ENCODE measurements around the gene KMT5B. TPM values are rescaled to one million over a fixed set of nuclear protein-coding genes. Genes with fewer than 3 reads are reported as not detected.

The KMT5B gene
- total and polyA plus RNA-seq, 2 donors (not counting 1 experiment from before 2014, with no cell fraction given), result 13.4 to 77.8 TPM

DNA sequence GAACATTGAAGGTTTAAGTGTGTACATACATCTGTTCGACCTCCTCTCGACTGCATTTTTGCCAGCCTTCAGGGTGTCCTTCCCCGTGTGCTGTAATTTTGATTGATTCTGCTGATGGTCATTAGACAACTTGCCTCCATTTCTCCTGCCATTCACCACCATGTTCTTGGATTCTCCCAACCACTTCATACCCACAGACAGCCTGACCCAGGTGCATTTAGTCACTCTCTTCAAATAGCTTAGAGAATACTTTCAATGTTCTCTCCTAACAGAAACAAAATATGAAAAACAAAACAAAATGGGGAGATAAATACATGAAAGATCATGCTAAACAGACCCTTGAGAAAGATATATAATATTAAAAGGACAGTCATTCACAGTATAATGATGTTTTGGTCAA lies 23.2 kb downstream of the KMT5B start:
- Histone ChIP-seq H3K79me2 (ENCODE audit: control insufficient read depth, insufficient read depth, low read length) (peaks cover 73% of the 10 kb centered on the region), H3K4me2 (replicated peaks; ENCODE audit: low read depth, low read length, poor library complexity, severe bottlenecking) (no peak overlapping the region), H3K9ac (ENCODE audit: low read length) (no peak overlapping the region), H3K9me3 (ENCODE audit: control extremely low read depth in 1 of 3, control insufficient read depth in 2 of 3, insufficient read depth in 1 of 3, low read length in 2 of 3) (no peaks in the 10 kb centered on the region), H3K27ac (ENCODE audit: low read length in 2 of 2) (no peak overlapping the region), H3K4me1 (ENCODE audit: control insufficient read depth in 2 of 2, insufficient read depth in 2 of 2, low read length in 2 of 2) (peaks cover 13 to 26% of the 10 kb centered on the region in 2 donors), H3K27me3 (replicated peaks in 1 of 4; ENCODE audit: control extremely low read depth in 1 of 4, control insufficient read depth in 3 of 4, insufficient read depth in 4 of 4, low read length in 3 of 4) (no peaks in the 10 kb centered on the region), H3K4me3 (ENCODE audit: control extremely low read depth in 1 of 5, extremely low read depth in 1 of 5, insufficient read depth in 1 of 5, low read depth in 2 of 5, low read length in 4 of 5) (no peak overlapping the region), H4K20me1 (ENCODE audit: control insufficient read depth, insufficient read depth, low read length, poor library complexity, severe bottlenecking) (peaks cover 93% of the 10 kb centered on the region), H2AFZ (ENCODE audit: insufficient read depth, low read depth, low read length, poor library complexity, severe bottlenecking) (no peak overlapping the region), H3K36me3 (replicated peaks in 1 of 2; ENCODE audit: control extremely low read depth in 1 of 2, control insufficient read depth in 1 of 2, extremely low read depth in 1 of 2, insufficient read depth in 2 of 2, low read length in 1 of 2) (peaks cover 5 to 28% of the 10 kb centered on the region in 2 experiments)
- ATAC-seq (ENCODE audit: low read depth) (no peak), DNase-seq (no peak)
- Mint-ChIP-seq H3K4me1 (peaks cover 37% of the 10 kb centered on the region), H3K27me3 (no peaks in the 10 kb centered on the region), H3K4me3 (no peak overlapping the region), H3K27ac (no peak overlapping the region), H3K9me3 (ENCODE audit: insufficient read depth) (no peaks in the 10 kb centered on the region)
- no CpG with 5 or more reads among the region's 3 CpGs for WGBS (ENCODE audit: insufficient coverage)
- TF ChIP-seq, protein P1, sequence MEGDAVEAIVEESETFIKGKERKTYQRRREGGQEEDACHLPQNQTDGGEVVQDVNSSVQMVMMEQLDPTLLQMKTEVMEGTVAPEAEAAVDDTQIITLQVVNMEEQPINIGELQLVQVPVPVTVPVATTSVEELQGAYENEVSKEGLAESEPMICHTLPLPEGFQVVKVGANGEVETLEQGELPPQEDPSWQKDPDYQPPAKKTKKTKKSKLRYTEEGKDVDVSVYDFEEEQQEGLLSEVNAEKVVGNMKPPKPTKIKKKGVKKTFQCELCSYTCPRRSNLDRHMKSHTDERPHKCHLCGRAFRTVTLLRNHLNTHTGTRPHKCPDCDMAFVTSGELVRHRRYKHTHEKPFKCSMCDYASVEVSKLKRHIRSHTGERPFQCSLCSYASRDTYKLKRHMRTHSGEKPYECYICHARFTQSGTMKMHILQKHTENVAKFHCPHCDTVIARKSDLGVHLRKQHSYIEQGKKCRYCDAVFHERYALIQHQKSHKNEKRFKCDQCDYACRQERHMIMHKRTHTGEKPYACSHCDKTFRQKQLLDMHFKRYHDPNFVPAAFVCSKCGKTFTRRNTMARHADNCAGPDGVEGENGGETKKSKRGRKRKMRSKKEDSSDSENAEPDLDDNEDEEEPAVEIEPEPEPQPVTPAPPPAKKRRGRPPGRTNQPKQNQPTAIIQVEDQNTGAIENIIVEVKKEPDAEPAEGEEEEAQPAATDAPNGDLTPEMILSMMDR (IDR thresholded peaks at IDR 0.05), result no peak
- TF ChIP-seq EZH2 (IDR thresholded peaks at IDR 0.05; ENCODE audit: borderline replicate concordance, insufficient read depth, low read depth, low read length, poor library complexity, severe bottlenecking), result no peak
- intact Hi-C loops (cut with micrococcal nuclease), result no loop called here
- ChIA-PET POLR2A (no interaction called here), CTCF (interaction anchor here (0.9 to 3.6 kb wide), 3 partner anchors 17 to 234 kb away, joined by 3 to 26 read pairs (median 3); no protein-coding TSS in a partner anchor)

DNA sequence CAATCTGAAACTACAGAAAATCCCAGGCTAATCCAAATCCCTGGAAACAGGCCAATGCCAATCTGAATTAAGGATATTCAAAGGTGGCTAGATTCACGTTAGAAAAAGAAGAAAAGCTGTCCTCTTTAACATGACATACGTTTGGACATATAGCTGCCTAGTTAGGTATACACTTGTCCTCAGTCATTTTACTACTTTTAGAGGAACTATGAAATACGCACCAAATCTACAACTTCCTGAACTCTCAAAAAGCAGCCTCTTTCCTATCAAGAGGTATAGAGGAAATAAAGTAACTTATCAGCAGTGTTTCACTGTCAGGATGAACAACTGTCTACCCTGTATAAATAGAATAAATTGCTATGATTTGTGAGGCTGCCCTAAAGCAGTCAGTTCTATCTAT lies 24.0 kb downstream of the KMT5B start:
- POLR2A ChIA-PET, result no interaction called here
- H3K9me3 Mint-ChIP-seq (ENCODE audit: insufficient read depth), result no peaks in the 10 kb centered on the region
- CTCF ChIA-PET, result interaction anchor here (0.6 kb wide), 1 partner anchor 15 kb away, joined by 3 read pairs; no protein-coding TSS in a partner anchor
- Histone ChIP-seq H3K4me1 (ENCODE audit: control insufficient read depth in 2 of 2, insufficient read depth in 2 of 2, low read length in 2 of 2) (peaks cover 13 to 18% of the 10 kb centered on the region in 2 donors), H3K79me2 (ENCODE audit: control insufficient read depth, insufficient read depth, low read length) (peaks cover 65% of the 10 kb centered on the region), H3K4me3 (ENCODE audit: control extremely low read depth in 1 of 5, extremely low read depth in 1 of 5, insufficient read depth in 1 of 5, low read depth in 2 of 5, low read length in 4 of 5) (no peak overlapping the region), H3K27me3 (replicated peaks in 1 of 4; ENCODE audit: control extremely low read depth in 1 of 4, control insufficient read depth in 3 of 4, insufficient read depth in 4 of 4, low read length in 3 of 4) (no peaks in the 10 kb centered on the region), H3K9ac (ENCODE audit: low read length) (no peak overlapping the region), H3K9me3 (ENCODE audit: control extremely low read depth in 1 of 3, control insufficient read depth in 2 of 3, insufficient read depth in 1 of 3, low read length in 2 of 3) (no peaks in the 10 kb centered on the region), H3K36me3 (replicated peaks in 1 of 2; ENCODE audit: control extremely low read depth in 1 of 2, control insufficient read depth in 1 of 2, extremely low read depth in 1 of 2, insufficient read depth in 2 of 2, low read length in 1 of 2) (peaks cover 7 to 36% of the 10 kb centered on the region in 2 experiments), H3K4me2 (replicated peaks; ENCODE audit: low read depth, low read length, poor library complexity, severe bottlenecking) (no peak overlapping the region), H4K20me1 (ENCODE audit: control insufficient read depth, insufficient read depth, low read length, poor library complexity, severe bottlenecking) (peaks cover 85% of the 10 kb centered on the region), H2AFZ (ENCODE audit: insufficient read depth, low read depth, low read length, poor library complexity, severe bottlenecking) (no peak overlapping the region), H3K27ac (ENCODE audit: low read length in 2 of 2) (no peak overlapping the region)
- H3K27me3 Mint-ChIP-seq, result no peaks in the 10 kb centered on the region
- H3K4me1 Mint-ChIP-seq, result peaks cover 31% of the 10 kb centered on the region
- intact Hi-C loops (cut with micrococcal nuclease), result no loop called here
- DNase-seq (no peak), ATAC-seq (ENCODE audit: low read depth) (no peak)
- H3K27ac Mint-ChIP-seq, result no peak overlapping the region
- WGBS (ENCODE audit: insufficient coverage), result no CpG with 5 or more reads among the region's 3 CpGs
- H3K4me3 Mint-ChIP-seq, result no peak overlapping the region
- TF ChIP-seq EZH2 (IDR thresholded peaks at IDR 0.05; ENCODE audit: borderline replicate concordance, insufficient read depth, low read depth, low read length, poor library complexity, severe bottlenecking), result no peak
- TF ChIP-seq, protein P1 (IDR thresholded peaks at IDR 0.05), result no peak

Data from B cell (primary cell).